Smooth muscle cell of the brain vasculature (primary cell): ENCODE data around the gene PCSK5.
"Not testable (repeated sequence)": the region's sequence is repeated elsewhere in the genome, so short reads cannot be mapped to it uniquely, and the experiment has no call there.

ENCODE experiments used
- DNase-seq: peaks from one replicate; pipeline ENCODE4 v3.0.0-alpha.2; 2012; ENCODE audit warnings: low read depth, low spot score

PCSK5 gene

GRCh38 chr9:76307047-76307446 is 416.6 kb downstream of the PCSK5 start:
- DNase-seq, result not testable (repeated sequence)

- DNase-seq, result no peak
Measured at GRCh38 chr9:76310577-76310976, 420.1 kb downstream of the PCSK5 start.

GRCh38 chr9:76310991-76311390 is 420.5 kb downstream of the PCSK5 start:
- no peak for DNase-seq

GRCh38 chr9:76311537-76311936 is 421.1 kb downstream of the PCSK5 start:
- DNase-seq, result no peak

GRCh38 chr9:76313771-76314170 is 423.3 kb downstream of the PCSK5 start:
- DNase-seq, result no peak

GRCh38 chr9:76314321-76314720 is 423.8 kb downstream of the PCSK5 start:
- no peak for DNase-seq

- DNase-seq, result no peak
Measured at GRCh38 chr9:76316069-76316468, 425.6 kb downstream of the PCSK5 start.

- DNase-seq, result not testable (repeated sequence)
Measured at GRCh38 chr9:76319466-76319865, 429.0 kb downstream of the PCSK5 start.

- DNase-seq, result peak; percentile 77
Measured at GRCh38 chr9:76321195-76321828, 430.8 kb downstream of the PCSK5 start.

GRCh38 chr9:76322810-76323209 is 432.3 kb downstream of the PCSK5 start:
- DNase-seq, result no peak

GRCh38 chr9:76323490-76323889 is 433.0 kb downstream of the PCSK5 start:
- DNase-seq, result no peak

- DNase-seq, result not testable (repeated sequence)
Measured at GRCh38 chr9:76324030-76324429, 433.6 kb downstream of the PCSK5 start.

- no peak for DNase-seq
Measured at GRCh38 chr9:76330034-76330433, 439.6 kb downstream of the PCSK5 start.

GRCh38 chr9:76333388-76333787 is 442.9 kb downstream of the PCSK5 start:
- DNase-seq, result no peak

- DNase-seq, result no peak
Measured at GRCh38 chr9:76333964-76334363, 443.5 kb downstream of the PCSK5 start.

- DNase-seq, result no peak
Measured at GRCh38 chr9:76336027-76336426, 445.6 kb downstream of the PCSK5 start.

- no peak for DNase-seq
Measured at GRCh38 chr9:76338418-76338817, 447.9 kb downstream of the PCSK5 start.

GRCh38 chr9:76341616-76342015 is 451.1 kb downstream of the PCSK5 start:
- no peak for DNase-seq

- no peak for DNase-seq
Measured at GRCh38 chr9:76342201-76342600, 451.7 kb downstream of the PCSK5 start.

GRCh38 chr9:76342858-76343257 is 452.4 kb downstream of the PCSK5 start:
- DNase-seq, result no peak

- DNase-seq, result no peak
Measured at GRCh38 chr9:76349865-76350264, 459.4 kb downstream of the PCSK5 start.

- no peak for DNase-seq
Measured at GRCh38 chr9:76351006-76351405, 460.5 kb downstream of the PCSK5 start.

- DNase-seq, result no peak
Measured at GRCh38 chr9:76352026-76352620, 461.6 kb downstream of the PCSK5 start.

- DNase-seq, result no peak
Measured at GRCh38 chr9:76353280-76353679, 462.8 kb downstream of the PCSK5 start.
